H7 (cell line): ENCODE data around the gene SDK2. TPM values are rescaled to one million over a fixed set of nuclear protein-coding genes. Genes with fewer than 3 reads are reported as not detected.
A peak's percentile ranks its signal among the peaks of the same experiment; 100 is the strongest.

Experiments used
- DNase-seq: peaks from one replicate; pipeline ENCODE4 v3.0.0; 2012
- H3K27me3 ChIP-seq: 2 replicates; pipeline ENCODE4 v1.6.0; 2011; ENCODE audit warnings: mild to moderate bottlenecking, low read length; ENCODE audit not compliant: control insufficient read depth, insufficient read depth
- H3K36me3 ChIP-seq: replicated peaks from 2 replicates; pipeline ENCODE4 v1.5.1; 2011; ENCODE audit warnings: low read length; ENCODE audit not compliant: control insufficient read depth, insufficient read depth
- H3K4me3 ChIP-seq: 2 replicates; pipeline ENCODE4 v1.5.1; 2011; ENCODE audit warnings: low read depth, mild to moderate bottlenecking, control low read depth, low read length, moderate library complexity; ENCODE audit not compliant: insufficient read depth
- total RNA-seq: library from RNA; depleted of rRNA; stranded (reverse); fragments of >200 nt; shearing (Covaris generic); gene quantifications from 2 replicates; pipeline ENCODE4 v1.2.3, GENCODE V29; 2014

SDK2 gene
- total RNA-seq, 1 experiment from 2014 or later, result 12.1 TPM

GRCh38 chr17:73595068-73595467 is 49.2 kb downstream of the SDK2 start:
- no peaks in the 10 kb centered on the region for H3K27me3 ChIP-seq
- no peak overlapping the region for H3K4me3 ChIP-seq
- no peaks in the 10 kb centered on the region for H3K36me3 ChIP-seq
- DNase-seq, result no peak

DNA sequence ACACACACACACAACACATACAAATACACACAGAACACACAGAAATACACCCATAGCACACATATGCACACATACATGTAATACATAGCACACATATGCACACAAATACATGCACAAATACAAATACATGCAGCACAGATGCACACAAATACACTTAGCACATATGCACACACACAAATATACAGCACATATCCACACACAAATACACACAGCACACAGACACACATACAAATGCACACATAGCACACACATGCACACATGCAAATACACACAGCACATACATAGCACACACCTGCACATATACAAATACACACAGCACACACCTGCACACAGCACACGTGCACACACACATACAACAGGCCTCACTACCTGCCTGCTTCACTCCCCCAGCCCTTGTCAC is 49.6 kb downstream of the SDK2 start:
- H3K36me3 ChIP-seq, result no peaks in the 10 kb centered on the region
- no peak overlapping the region for H3K4me3 ChIP-seq
- DNase-seq, result no peak
- no peaks in the 10 kb centered on the region for H3K27me3 ChIP-seq

DNA sequence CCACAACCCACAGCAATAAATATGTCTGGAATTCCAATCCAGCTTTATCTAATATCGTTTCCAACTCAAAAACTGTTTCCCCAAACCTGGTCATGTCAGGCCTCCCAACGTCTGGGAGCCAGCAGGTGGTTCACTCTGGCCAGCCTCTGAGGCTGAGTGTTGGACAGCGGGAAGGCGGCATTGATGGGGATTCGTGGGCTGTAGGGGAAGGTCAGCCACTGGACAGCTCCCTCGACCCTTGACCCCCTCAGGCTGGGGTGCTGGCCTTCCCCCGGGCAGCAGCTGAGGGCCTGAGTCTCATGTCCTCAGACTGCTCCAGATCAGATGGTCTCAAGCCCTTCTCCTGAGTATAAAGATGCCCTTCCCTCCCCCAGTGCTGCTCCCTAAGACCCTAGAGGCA is 50.2 kb downstream of the SDK2 start:
- no peak for DNase-seq

GRCh38 chr17:73593249-73593965 is 50.8 kb downstream of the SDK2 start:
- Histone ChIP-seq H3K27me3 (no peaks in the 10 kb centered on the region), H3K4me3 (no peak overlapping the region), H3K36me3 (no peaks in the 10 kb centered on the region)
- DNase-seq, result no peak

More for the DNA sequence above, 50.2 kb downstream of the SDK2 start:
- no peaks in the 10 kb centered on the region for H3K27me3 ChIP-seq
- no peaks in the 10 kb centered on the region for H3K36me3 ChIP-seq
- no peak overlapping the region for H3K4me3 ChIP-seq

DNA sequence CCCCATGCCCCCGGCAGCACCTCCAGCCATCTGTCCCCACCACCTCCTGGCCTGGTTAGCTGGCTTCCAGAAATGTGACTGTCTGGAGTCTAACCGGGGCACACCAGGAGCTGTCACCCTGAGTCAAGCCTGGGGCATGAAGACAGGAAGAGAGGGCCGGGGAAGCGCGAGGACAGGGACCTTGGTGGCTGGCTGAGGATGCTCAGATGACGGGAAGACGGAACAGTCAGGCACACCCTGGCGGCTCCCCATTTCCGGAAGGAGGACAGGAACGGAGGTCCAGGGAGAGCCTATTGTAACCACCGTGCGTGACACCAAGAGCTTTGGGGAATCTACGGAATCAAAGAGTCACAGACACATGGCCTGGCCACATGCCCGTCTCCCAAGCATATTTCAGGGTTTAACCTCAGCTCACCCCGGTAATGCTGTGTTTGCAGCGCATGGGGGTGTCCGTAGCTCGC is 51.7 kb downstream of the SDK2 start:
- Histone ChIP-seq H3K36me3 (no peaks in the 10 kb centered on the region), H3K4me3 (no peak overlapping the region), H3K27me3 (no peaks in the 10 kb centered on the region)
- DNase-seq, result no peak

GRCh38 chr17:73592079-73592415 is 52.2 kb downstream of the SDK2 start:
- no peaks in the 10 kb centered on the region for H3K36me3 ChIP-seq
- H3K4me3 ChIP-seq, result no peak overlapping the region
- H3K27me3 ChIP-seq, result no peaks in the 10 kb centered on the region
- DNase-seq, result no peak

DNA sequence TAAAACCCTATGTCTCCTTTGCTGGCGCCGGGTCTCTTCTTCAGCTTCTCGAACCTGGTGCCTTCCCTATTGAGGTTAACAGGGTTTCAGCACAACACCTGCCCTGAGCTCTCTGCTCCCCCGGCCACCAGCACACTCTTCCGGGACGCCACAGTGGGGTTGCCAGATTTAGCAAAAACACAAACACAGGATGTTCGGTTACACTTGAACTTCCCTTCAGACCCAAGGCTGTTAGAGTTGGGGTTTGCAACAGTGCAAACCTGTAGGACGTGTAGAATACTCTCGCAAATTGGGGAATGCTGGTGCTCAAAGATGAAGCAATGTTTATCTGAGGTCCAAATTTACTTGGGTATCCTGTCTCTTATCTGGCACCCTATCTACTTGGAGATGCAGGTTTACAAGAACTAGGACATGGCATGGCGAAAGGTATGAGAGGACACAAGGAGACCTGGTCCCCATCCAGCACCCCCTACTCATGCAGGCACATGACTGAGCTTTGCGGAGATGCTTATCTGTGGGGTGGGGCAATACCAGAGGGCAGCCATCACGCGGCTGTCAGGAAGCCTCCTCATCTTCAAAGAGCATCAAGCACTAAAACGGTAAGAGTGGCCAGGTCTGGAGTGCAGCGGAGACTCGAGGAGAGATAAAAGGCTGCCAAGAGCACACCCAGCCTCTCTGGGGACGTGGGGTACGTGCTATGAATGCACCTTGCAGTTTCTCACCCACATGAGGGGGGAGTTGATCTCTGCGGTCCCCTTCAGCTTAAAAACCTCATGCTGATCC is 52.8 kb downstream of the SDK2 start:
- no peak overlapping the region for H3K4me3 ChIP-seq
- DNase-seq, result no peak
- no peaks in the 10 kb centered on the region for H3K36me3 ChIP-seq
- no peaks in the 10 kb centered on the region for H3K27me3 ChIP-seq

GRCh38 chr17:73589363-73589980 is 54.8 kb downstream of the SDK2 start:
- no peak for DNase-seq
- Histone ChIP-seq H3K27me3 (no peaks in the 10 kb centered on the region), H3K36me3 (no peaks in the 10 kb centered on the region), H3K4me3 (no peak overlapping the region)

DNA sequence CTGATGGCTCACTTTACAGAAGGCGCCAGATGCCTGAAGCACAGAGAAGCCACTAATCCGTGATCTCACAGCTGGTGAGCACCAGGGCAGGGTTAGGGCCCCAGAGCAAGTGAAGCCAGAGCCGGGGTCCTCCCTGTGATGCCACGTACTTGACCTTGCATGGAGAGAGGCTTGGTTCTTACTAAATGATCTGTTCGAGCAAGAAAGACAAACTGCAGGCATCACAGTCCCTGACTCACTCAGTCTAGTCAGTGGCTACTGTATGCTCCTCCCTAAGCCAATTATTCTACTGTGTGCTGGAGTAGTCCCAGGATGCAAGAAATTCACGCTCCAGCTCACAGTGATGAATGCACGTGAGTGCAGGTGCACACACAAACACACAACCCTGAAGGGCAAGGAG is 55.4 kb downstream of the SDK2 start:
- H3K36me3 ChIP-seq, result no peaks in the 10 kb centered on the region
- no peak overlapping the region for H3K4me3 ChIP-seq
- DNase-seq, result no peak
- no peaks in the 10 kb centered on the region for H3K27me3 ChIP-seq

GRCh38 chr17:73588301-73588846 is 55.9 kb downstream of the SDK2 start:
- Histone ChIP-seq H3K36me3 (no peaks in the 10 kb centered on the region), H3K27me3 (no peaks in the 10 kb centered on the region), H3K4me3 (no peak overlapping the region)
- DNase-seq, result no peak

- no peaks in the 10 kb centered on the region for H3K36me3 ChIP-seq
- no peak overlapping the region for H3K4me3 ChIP-seq
- no peaks in the 10 kb centered on the region for H3K27me3 ChIP-seq
- no peak for DNase-seq
Observed at GRCh38 chr17:73586921-73587602, 57.2 kb downstream of the SDK2 start.

- DNase-seq, result no peak
- no peaks in the 10 kb centered on the region for H3K27me3 ChIP-seq
- H3K4me3 ChIP-seq, result no peak overlapping the region
- no peaks in the 10 kb centered on the region for H3K36me3 ChIP-seq
Observed at GRCh38 chr17:73586275-73586832, 57.9 kb downstream of the SDK2 start.

DNA sequence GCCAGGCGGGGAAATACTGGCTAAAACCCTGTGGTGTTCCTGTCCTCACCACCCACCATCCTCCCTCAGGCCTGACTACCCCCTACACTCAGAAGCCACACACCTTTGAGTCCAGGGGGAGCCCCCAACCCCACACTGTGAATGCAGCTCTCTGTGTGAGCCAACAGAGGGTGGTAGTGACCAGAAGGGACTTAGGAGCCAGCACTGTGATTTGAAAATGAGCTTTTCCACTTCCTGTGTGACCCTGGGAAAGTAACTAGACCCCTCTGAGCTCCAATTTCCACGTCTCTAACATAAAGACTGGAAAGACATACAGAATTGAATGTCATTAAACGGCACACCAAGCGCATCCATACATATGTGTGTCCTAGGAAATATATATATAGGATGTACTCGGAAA is 58.7 kb downstream of the SDK2 start:
- Histone ChIP-seq H3K36me3 (no peaks in the 10 kb centered on the region), H3K27me3 (no peaks in the 10 kb centered on the region)
- DNase-seq, result peak; percentile 75

DNA sequence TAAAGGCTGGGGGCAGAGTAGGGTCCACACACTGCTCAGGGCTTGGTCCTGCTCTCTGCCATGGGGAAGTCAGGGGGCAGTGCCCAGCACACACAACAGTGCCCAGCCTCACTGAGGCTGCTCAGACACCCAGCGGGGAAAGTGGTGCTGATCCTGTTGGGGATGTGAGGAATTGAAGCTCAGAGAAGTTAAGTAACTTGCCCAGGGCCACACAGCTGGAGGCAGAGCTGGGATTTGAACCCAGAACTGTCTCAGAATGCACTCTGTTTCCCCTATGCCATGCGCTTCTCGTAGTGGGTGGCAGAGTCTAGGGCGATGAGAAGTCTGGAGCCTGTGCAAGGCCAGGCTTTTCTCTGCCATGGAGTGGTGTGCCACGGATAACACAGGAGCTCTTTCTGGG is 59.3 kb downstream of the SDK2 start:
- Histone ChIP-seq H3K4me3 (no peak overlapping the region), H3K27me3 (no peaks in the 10 kb centered on the region), H3K36me3 (no peaks in the 10 kb centered on the region)
- DNase-seq, result no peak

More for the DNA sequence above, 58.7 kb downstream of the SDK2 start:
- H3K4me3 ChIP-seq, result no peak overlapping the region
